ENCODE results near the gene CHST11.

Gene CHST11

DNA sequence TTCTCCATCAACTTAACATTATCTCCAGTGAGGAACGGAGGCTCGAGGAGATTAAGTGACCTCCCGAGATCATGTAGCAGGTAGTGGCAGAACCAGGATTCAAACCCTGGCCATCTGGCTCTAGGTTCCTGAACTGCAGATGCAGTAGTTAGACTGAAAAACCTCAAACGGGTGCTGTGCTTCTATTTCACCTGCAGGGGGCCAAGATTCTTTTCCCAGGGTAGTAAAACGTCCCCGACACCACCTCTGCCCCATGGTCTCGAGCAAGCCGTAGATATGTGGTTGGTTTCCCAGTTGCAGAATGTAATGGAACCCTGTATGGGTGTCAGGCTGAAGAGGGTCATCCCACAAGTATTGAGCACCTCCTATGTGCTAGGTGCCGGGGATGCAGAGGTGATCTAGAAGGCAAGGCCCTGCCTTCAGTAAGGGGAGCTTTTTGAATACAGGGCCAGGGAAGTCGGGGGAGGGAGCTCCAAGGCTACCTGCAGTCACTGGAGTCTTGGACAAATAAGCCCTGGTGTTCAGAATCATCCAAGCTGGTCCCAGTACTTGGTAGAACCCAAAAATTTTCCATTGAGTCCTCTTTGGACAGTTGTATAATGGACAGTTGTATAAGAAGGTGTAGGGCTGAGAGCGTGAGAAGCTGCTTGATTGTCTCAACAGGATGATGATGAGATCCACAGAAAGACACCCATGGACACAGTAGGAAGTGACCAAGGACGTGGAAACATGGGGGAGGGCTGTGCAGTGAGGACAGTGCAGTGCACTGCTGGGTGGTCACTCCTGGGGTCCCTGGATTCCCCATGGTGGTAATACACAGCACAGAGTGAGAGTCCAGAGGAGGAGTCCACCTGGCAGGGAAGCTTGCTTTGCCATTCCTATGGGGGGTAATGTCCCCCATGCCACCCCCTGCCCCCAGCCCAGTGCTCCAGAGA lies 197.2 kb downstream of the CHST11 start:
- peak in 1 of 3 experiments; percentile 14 for DNase-seq (ENCODE audit: low read depth in 3 of 3)

DNA sequence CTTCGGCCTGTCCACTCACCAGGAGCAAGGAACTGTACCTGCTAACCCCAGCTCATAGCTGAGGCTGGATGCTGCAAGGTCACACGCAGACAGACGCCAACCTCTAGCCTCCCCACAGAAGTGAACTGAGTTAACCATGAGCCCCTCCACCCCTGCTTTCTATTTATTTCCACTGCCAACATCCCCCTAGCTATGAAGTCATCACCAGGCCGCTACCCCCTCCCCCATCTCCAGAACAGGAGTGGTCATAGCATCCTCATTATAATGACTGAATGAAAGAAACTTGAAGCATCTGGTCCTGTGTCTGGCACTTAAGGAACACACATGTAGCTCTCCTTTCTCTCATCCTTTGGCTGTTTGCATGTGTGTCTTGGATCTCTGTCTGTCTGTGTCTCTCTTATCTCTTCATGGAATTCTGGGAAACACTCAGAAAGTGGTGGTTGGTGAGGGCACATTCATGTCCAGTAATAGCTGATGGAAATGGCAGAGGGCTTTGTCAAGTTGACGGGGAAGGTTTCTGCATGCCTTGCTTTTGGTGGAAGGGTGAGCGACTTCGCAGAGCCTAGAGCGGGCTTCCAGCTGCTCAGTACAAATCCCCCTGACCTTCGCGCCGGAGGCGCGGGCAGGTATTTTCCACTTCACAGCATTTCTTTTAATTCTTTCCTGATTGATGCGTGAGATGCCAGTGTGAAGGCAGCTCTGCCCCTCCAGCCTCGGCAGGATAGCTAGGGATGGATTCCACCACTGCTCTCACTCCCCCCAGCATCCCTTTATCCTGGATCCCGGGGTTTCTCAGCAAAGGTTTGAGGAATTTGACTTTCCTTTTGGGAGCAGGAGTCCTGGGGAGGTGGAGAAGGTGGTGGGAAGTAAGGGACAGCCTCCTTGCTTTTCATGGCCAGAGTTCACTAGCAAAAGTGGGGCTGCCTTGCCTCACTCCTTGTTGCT lies 198.2 kb downstream of the CHST11 start:
- DNase-seq (ENCODE audit: low read depth in 3 of 3): no peak

DNA sequence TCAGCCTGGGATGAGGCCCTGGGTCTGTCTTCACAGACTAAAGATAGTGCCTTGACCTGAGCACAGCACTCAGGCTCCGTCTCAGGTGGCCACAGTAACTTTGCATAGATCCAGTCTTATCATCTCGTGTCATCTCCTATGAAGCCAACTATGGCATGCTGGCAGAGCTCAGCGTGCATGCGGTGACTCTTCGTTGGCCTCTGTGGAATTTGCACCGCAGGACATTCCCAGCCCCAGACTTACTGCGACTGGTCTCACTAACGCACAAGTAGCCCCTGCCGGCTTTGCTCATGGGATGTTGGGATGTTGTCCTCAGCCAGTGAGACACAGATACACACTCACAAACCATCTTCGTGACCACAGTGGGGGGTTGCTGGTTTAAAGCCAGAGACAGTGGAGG lies 199.6 kb downstream of the CHST11 start:
- no peak for DNase-seq (ENCODE audit: low read depth in 3 of 3)

DNA sequence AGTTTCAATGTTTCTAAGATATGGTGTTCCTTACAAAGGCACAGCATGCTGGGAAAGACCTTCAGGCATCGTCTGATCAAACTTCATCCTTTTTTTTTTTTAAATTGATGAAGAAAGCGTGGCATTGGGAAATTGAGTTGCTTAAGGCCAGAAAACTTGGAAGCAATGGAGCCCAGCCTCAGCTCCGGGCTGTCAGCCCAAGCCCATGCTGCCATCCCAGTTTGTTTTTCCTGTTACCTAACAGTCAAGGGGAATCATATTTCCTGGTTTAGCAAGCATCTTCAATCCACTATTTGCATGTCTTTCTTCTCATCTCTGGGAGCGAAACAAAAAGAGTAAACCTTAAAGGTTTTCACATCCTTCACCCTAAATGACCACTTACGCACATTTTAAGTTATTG lies 200.2 kb downstream of the CHST11 start:
- DNase-seq (ENCODE audit: low read depth in 3 of 3): no peak

DNA sequence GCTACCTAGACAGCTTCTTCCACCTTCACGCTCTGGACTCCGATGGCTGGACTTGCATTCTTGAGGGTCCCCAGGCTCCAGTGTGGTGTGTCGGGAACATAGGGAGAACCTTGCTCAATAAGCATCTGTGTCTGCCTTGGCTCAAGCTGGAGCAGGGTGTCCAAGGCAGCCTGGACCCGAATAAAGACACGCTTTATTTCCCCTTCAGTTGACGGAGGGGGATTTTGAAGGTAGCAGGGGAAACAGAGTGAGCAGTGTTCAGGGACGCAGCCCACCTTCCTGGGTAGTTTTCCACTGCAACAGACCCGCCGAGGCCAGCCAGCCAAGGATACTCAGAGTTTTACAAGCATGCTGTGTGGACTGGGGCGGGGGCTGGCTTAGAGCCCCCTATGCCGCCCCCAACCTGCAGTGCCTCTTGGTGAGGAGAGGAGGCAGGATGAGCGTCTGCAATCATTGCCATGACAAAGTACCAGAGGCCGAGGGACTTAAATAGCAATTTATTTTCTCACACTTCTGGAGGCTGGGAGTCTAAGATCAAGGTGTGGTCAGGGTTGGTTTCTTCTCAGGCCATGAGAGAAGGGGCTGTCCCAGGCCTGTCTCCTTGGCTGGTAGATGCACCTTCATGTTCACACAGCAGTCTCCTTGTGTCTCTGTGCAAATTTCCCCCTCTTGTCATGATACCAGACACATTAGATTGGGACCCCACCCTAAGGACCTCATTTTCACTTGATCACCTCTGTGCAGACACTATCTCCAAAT lies 201.2 kb downstream of the CHST11 start:
- DNase-seq (ENCODE audit: low read depth in 3 of 3): no peak

DNA sequence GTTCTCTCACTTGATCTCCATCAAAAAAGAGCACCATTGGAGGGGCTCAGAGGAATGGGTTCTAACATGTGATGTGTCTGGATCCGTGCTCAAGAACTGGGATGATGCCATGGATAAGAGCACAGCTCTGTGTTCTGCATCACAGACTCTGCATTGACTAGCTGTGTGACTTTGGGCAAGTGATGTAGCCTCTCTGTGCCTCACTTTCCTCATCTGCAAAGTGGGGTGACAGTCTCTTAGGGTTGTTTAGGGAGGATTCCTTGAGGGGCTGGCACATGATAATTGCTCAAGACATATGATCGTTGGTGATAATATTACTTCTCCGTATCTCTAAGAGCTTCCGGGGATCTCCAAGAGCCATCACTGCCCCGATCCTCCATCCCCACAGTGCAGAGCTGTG lies 202.3 kb downstream of the CHST11 start:
- no peak for DNase-seq (ENCODE audit: low read depth in 3 of 3)

DNA sequence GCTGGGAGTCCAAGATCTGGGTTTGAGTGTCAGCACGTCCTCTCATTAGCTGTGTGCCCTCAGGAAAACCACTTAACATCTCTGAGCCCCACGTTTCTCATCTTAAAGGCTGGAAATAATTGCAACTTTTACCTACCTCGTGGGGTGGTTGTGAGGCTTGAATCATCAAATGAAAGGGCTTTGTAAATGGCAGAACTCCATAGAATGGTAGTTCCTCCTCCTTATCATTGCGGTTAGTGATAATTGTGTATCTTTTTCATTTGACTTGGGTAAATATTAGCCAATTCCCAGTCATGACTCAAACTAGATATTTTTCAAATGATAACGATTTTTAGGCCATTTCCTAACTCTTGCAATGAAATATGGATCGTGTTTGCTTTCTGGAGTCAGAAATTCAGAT lies 205.5 kb downstream of the CHST11 start:
- DNase-seq (ENCODE audit: low read depth in 3 of 3): no peak

DNA sequence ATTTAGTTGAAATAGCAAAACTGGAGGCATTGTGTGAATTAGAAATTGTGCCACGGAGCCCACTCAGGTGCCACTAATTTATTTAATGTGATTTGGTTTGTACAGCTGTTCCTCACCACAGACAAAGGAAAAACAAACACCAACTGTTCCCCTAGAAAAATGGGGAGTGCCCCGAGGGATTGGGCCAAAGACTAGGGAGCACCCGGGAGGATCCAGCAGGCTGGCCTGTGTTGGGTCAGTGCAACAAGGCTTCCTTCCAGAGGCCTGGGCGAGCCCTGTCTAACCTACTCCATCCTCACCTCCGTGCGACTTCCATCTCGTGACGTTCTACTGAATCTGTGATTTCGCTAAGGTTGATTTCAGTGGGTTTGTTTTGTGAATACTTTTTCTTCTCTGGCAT lies 206.2 kb downstream of the CHST11 start:
- no peak for DNase-seq (ENCODE audit: low read depth in 3 of 3)

DNA sequence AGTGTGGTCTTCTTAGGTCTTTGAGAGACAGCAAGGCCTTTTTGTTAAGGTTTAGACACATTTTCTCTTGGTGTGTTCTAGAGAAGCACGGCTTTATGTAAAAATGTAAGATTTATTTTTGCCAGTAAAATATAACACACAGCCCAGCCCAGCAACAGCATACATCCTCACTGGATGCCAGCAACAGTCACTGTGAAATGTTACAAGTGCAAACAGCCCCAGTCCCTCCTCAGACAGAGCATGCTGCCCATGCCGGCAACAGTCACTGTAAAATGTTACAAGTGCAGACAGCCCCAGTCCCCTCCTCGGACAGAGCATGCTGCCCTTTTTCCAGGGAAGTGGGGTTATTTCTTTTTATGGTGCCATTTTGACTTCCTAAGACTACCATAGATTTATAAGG lies 207.6 kb downstream of the CHST11 start:
- no peak for DNase-seq (ENCODE audit: low read depth in 3 of 3)

DNA sequence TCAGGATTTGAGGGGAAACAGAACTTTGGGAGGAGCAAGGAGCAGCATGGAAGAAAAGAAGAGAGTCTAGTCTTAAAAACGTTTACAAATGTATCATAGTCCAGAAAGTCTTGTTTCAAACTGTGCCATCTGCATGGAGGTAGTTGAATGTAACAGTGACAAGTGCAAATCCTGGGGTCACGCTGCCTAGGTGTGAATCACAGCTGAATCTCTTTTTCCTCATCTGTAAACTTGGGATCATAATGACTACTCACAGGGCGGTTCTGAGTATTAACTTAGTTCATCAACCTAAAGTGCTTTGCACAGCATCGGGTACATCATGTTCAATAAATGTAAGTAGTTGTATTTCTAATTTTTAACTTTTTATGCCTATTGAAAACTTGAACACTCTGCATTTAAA lies 208.5 kb downstream of the CHST11 start:
- no peak for DNase-seq (ENCODE audit: low read depth in 3 of 3)

DNA sequence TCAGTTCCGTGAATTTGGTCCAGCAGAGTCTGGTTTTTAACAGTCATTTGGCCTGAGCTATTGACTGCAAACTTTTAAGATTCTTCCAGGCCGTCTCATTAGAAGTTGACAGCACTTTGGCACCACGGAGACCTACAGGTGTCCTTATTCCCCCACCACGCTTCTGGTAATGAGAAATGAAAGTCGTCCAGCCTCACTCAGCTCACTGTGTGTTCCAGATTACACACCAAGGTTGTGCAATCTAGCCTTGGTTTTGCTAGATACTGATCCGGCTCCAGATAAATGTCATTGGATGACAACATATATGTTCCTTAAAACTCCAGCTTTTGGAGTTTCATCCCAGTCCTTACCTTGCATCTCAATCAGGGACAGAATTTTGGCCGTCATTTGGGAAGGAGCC lies 210.4 kb downstream of the CHST11 start:
- DNase-seq (ENCODE audit: low read depth in 3 of 3): no peak

DNA sequence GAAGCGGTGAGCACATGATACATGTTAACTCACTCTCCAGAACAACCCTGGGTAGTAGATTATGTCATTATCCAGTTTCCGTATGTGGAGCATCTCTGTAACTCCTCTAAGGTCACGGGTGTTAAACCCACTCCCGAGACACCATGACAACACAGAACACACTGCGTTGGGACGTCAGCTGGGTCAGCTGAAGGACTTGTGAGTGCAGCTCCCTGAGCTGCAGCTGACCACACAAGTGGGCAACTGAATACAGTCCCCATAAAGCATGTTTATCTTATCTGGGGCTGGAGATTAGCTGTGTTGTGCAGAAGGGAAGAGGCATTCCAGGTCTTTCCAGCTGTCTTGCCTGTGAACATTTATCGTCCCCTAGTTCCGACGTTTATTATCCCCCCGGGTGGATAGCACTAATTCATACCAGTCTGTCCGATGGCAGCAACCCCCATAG lies 211.5 kb downstream of the CHST11 start:
- no peak for DNase-seq (ENCODE audit: low read depth in 3 of 3)

DNA sequence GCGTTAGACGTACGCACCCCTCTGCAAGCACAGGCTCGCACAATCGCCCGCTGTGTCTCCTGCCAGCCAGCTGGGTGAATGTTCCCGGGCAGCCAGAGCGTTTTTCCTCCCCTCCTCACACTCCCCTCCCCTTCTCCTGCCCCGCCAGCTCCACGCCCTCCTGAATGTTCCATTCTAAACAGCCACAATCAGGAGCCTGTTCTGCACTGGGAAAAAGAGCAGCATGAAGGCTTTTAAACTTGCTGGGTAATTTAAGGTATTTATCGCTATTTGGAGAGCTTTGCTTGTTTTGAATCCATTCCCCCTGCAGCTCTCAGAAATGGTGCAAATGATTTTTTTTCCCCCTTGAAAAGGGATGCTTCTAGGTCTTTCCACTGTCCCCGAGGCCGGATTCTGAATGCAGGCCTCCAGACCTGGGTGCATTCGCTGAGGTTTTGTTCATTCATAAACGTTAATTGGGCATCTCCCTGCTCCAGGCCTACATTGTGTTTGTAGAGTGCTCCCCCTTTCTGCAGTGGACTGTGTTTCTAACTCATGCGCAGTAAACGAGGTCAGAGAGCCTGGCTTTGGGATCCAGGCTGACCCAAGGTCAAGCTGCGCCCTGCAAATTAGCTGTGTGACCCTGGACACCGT lies 212.5 kb downstream of the CHST11 start:
- DNase-seq (ENCODE audit: low read depth in 3 of 3): no peak

DNA sequence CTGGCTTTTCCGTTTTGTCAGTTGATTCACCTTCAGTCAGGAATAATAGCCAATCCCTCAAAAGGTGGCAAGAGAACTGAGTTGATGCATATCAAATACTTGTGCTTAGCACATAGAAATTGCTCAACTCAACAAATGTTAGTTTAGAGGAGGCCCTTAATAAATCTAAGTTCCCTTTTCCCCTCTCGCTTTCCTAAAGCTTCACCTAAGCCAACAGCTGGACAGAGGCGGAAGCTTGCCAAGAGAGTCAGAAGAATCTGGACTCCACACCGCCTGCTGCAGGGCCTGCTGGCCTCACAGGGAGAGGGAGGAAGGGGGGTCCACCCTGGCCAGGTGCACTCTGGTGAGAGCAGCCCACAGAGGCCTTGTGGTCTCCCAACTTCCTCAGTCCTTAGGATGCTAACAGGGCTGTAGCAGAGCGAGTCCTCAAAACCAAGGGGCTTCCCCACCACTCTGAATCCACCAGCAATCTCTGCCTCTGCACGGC lies 213.1 kb downstream of the CHST11 start:
- no peak for DNase-seq (ENCODE audit: low read depth in 3 of 3)

DNA sequence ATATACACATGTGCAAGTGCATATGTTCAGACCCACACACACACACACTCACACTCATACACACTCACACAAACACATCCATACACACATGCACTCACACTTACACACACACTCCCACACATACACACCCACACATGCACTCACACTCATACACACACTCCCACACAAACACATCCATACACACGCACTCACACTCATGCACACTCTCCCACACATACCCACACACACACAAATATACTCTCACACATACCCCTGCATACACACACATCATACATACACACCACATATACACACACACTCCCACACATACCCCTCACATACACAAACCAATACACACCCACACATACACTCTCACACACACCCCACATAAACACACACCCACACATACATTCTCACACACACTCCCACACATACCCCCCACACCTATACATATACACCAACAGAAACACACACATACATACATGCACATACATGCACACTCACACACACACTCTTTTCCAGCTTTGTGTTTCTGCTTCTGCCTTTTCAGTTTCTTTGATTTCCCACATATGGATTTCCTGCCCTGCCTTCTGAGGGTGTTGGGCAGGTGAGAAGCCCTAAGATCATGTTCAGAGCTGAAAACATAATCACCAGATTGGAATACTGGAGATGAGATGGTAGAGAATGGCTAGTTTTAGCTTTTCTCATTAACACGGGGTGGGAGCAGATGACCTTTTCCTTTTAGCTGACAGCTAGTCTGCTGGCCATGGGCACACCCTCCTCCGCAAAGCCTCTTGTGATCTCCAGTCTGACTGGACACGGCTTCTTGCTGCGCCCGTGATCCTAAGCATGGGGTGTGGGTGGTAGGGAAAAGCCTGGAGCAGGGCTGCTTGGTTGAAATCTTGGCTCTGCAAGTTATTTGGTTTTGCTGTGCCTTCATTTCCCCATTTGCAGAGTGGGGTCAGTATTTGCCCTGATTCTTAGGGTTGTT lies 214.0 kb downstream of the CHST11 start:
- no peak for DNase-seq (ENCODE audit: low read depth in 3 of 3)

DNA sequence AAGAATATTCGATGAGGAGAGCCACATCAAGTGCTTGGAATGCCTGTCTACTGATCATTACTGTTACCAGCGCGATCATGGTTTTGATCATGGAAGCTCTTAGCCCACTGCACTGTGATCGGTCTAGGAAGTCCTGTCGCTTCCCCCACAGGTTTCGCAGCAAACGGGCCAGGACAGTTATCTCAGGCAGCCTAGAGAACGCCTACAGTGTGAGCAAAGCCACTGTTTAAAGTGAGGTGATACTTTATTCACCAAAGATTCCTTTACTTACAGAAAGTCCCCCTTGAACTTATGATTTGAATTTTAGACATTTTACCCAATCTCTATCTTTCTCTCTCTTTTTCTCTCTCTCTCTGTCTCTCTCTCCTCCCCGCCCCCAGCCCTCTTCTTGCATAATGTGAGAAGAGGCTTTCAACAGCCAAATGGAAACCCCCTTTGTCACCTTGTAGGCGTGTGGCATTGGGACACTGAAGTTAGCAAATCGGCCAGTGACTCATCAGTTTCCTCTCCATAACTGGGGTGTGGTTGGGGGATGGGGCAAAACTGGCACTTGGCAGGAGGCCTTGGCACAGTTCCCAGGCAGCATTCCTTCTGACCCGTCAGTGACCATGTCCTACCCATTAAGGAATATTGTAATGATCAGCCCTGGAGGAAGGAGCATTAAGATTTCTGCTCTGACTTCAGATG lies 214.8 kb downstream of the CHST11 start:
- DNase-seq (ENCODE audit: low read depth in 3 of 3): peak; percentile 64 to 82 (median 76)

DNA sequence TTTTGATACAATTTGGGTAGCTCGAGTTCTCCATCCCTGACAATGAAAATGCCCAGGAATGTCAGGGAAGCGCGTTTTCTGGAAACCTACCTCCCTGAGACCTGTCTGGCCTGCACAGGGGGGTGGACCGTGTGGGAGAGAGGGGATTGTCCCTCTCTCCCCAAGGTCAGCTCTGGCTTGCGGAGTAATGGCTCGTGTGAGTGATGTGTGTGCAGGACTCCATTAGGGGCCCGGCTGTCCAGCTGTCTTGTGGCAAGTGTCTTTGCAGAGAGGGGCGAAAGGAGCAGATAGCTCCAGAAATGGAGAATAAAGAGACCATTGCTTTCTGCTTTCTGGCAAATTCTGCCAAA lies 215.3 kb downstream of the CHST11 start:
- DNase-seq (ENCODE audit: low read depth in 3 of 3): no peak

DNA sequence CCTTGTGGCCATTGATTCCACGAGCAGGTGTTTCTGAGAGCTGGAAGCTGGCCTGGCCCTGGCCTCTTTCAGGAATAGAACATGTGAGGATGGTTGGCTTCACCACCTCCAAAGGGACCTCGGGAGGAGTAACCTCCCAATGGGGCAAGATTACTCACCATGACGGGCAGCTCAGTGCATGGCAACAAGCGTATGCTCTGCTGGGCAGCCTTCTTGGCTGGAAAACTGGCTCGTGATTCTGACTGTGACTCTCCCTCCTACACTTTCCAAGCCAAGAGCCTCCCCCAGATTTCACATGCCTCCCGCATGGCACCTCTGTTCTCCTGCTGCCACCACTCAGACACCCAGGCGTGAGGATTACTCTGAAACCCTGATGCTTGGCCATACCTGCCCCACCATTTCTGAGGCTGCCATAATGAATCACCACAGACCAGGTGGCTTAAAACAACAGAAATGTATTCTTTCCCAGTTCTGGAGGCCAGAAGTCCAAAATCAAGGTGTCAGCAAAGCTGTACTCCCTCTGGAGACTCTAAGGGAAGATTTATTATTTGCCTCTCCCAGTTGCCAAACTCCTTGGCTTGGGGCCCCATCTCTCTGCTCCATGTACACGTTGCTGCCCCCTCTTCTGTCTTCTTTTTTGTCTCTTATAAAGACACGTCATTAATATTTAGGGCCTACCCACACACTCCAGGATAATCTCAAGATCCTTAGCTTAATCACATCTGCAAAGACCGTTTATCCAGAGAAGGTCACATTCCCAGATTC lies 215.9 kb downstream of the CHST11 start:
- no peak for DNase-seq (ENCODE audit: low read depth in 3 of 3)

DNA sequence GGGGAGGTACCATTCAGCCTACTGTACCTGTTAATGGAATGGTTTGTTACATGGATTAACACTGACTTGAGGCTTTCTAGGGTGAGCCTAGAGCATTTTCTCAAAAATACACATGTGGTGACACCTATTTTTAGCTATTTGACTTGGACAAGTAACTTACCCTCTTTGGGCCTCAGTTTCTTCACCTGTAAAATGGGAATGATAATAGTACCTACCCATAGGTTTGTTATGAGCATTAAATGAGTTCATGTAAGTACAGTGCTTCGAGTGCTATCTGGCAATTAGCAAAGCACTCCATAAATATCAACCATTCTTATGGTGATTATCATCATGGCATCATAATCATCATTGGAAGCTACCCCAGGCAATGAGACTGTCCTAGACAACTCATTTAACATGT lies 216.5 kb downstream of the CHST11 start:
- no peak for DNase-seq (ENCODE audit: low read depth in 3 of 3)
